Osteoblast (primary cell): ENCODE measurements around the gene BCL2A1. TPM values are rescaled to one million over a fixed set of nuclear protein-coding genes. Genes with fewer than 3 reads are reported as not detected.
"Not testable (repeated sequence)": the region's sequence is repeated elsewhere in the genome, so short reads cannot be mapped to it uniquely, and the experiment has no call there.

ENCODE experiments used
- DNase-seq: peaks from one replicate; pipeline ENCODE4 v3.0.0; 2011; ENCODE audit warnings: low spot score, mixed read lengths; ENCODE audit not compliant: insufficient read length; ENCODE audit errors: missing footprints
- H2AFZ ChIP-seq: 2 replicates; pipeline ENCODE4 v1.6.0; 2011; ENCODE audit warnings: mild to moderate bottlenecking, low read length
- H3K27ac ChIP-seq: 2 replicates; pipeline ENCODE4 v1.5.1; 2011; ENCODE audit warnings: mild to moderate bottlenecking, low read depth, low read length, moderate library complexity
- H3K27me3 ChIP-seq: 2 replicates; pipeline ENCODE4 v1.6.0; 2012; ENCODE audit warnings: mild to moderate bottlenecking, control low read depth, inconsistent platforms, low read length, moderate library complexity; ENCODE audit not compliant: insufficient read depth
- H3K36me3 ChIP-seq: 2 replicates; pipeline ENCODE4 v1.5.1; 2011; ENCODE audit warnings: mild to moderate bottlenecking, low read length, control low read depth, moderate library complexity; ENCODE audit not compliant: insufficient read depth
- H3K4me1 ChIP-seq: 2 replicates; pipeline ENCODE4 v1.5.1; 2011; ENCODE audit warnings: mild to moderate bottlenecking, low read length, control low read depth, moderate library complexity; ENCODE audit not compliant: insufficient read depth
- H3K4me2 ChIP-seq: 2 replicates; pipeline ENCODE4 v1.6.0; 2011; ENCODE audit warnings: mild to moderate bottlenecking, low read length; ENCODE audit not compliant: insufficient read depth
- H3K4me3 ChIP-seq: fragments of 200-600 bp; sonication (generic); 3 replicates; pipeline ENCODE4 v1.5.1; 2012; ENCODE audit warnings: mild to moderate bottlenecking, low read length, inconsistent platforms; ENCODE audit not compliant: insufficient read depth
- H3K79me2 ChIP-seq: 2 replicates; pipeline ENCODE4 v1.6.0; 2012; ENCODE audit warnings: mild to moderate bottlenecking, low read length, control low read depth, inconsistent platforms; ENCODE audit not compliant: insufficient read depth
- H3K9me3 ChIP-seq: 2 replicates; pipeline ENCODE4 v1.5.1; 2011; ENCODE audit warnings: low read depth, low read length, control low read depth
- H4K20me1 ChIP-seq: 2 replicates; pipeline ENCODE4 v1.6.0; 2012; ENCODE audit warnings: mild to moderate bottlenecking, low read length, control low read depth; ENCODE audit not compliant: insufficient read depth
- CTCF ChIP-seq: IDR thresholded peaks from 2 replicates; pipeline ENCODE4 v1.5.1; 2011; ENCODE audit warnings: mild to moderate bottlenecking, low read depth, low read length, moderate library complexity; ENCODE audit errors: extremely low read depth
- total RNA-seq: library from RNA; depleted of rRNA; stranded (reverse); fragments of >200 nt; gene quantifications from 2 replicates; pipeline ENCODE4 v1.2.3, GENCODE V29; 2012

The BCL2A1 gene
- total RNA-seq, 1 donor, result not detected

GRCh38 chr15:80015156-80015555 is 44.2 kb upstream of the BCL2A1 start:
- H3K4me1 ChIP-seq, result peaks cover 8% of the 10 kb centered on the region
- H3K36me3 ChIP-seq, result no peaks in the 10 kb centered on the region
- no peak overlapping the region for H3K27ac ChIP-seq
- no peaks in the 10 kb centered on the region for H3K9me3 ChIP-seq
- H2AFZ ChIP-seq, result no peak overlapping the region
- no peak for TF ChIP-seq CTCF
- DNase-seq, result no peak
- H3K27me3 ChIP-seq, result no peaks in the 10 kb centered on the region
- no peak overlapping the region for H3K4me3 ChIP-seq
- H3K79me2 ChIP-seq, result no peaks in the 10 kb centered on the region
- H3K4me2 ChIP-seq, result no peak overlapping the region
- H4K20me1 ChIP-seq, result no peaks in the 10 kb centered on the region

GRCh38 chr15:80014186-80014585 is 43.2 kb upstream of the BCL2A1 start:
- H3K27me3 ChIP-seq, H3K79me2 ChIP-seq, H3K4me2 ChIP-seq, H3K27ac ChIP-seq, DNase-seq, H4K20me1 ChIP-seq, H3K36me3 ChIP-seq, H3K9me3 ChIP-seq, H3K4me3 ChIP-seq, H3K4me1 ChIP-seq, H2AFZ ChIP-seq: not testable (repeated sequence)

GRCh38 chr15:80012060-80012726 is 41.2 kb upstream of the BCL2A1 start:
- H3K4me1 ChIP-seq, result peaks cover 9% of the 10 kb centered on the region
- H3K4me2 ChIP-seq, result no peak overlapping the region
- no peak overlapping the region for H3K27ac ChIP-seq
- no peaks in the 10 kb centered on the region for H3K79me2 ChIP-seq
- H3K4me3 ChIP-seq, result no peak overlapping the region
- peak overlapping the region; percentile 41 for H2AFZ ChIP-seq
- no peaks in the 10 kb centered on the region for H3K36me3 ChIP-seq
- no peaks in the 10 kb centered on the region for H3K9me3 ChIP-seq
- no peak for DNase-seq
- no peak for TF ChIP-seq CTCF
- no peaks in the 10 kb centered on the region for H3K27me3 ChIP-seq
- H4K20me1 ChIP-seq, result no peaks in the 10 kb centered on the region

- no peak overlapping the region for H3K4me3 ChIP-seq
- H2AFZ ChIP-seq, result no peak overlapping the region
- no peaks in the 10 kb centered on the region for H3K79me2 ChIP-seq
- no peaks in the 10 kb centered on the region for H3K27me3 ChIP-seq
- H3K4me2 ChIP-seq, result no peak overlapping the region
- no peak overlapping the region for H3K27ac ChIP-seq
- H3K36me3 ChIP-seq, result no peaks in the 10 kb centered on the region
- H3K9me3 ChIP-seq, result no peaks in the 10 kb centered on the region
- no peak for DNase-seq
- no peaks in the 10 kb centered on the region for H4K20me1 ChIP-seq
- no peak for TF ChIP-seq CTCF
- H3K4me1 ChIP-seq, result peaks cover 9% of the 10 kb centered on the region
Observed at GRCh38 chr15:80011596-80011995, 40.6 kb upstream of the BCL2A1 start.

GRCh38 chr15:80011041-80011523 is 40.1 kb upstream of the BCL2A1 start:
- H3K36me3 ChIP-seq, H3K4me3 ChIP-seq, H3K4me2 ChIP-seq, H4K20me1 ChIP-seq, H3K4me1 ChIP-seq, H3K79me2 ChIP-seq, H3K9me3 ChIP-seq, H3K27me3 ChIP-seq, H2AFZ ChIP-seq: not testable (repeated sequence)
- H3K27ac ChIP-seq, result peak overlapping the region; percentile 47
- peak; percentile 85 for DNase-seq
